BLaER1 treated with 17β-estradiol and CSF1 and Interleukin-3, amounts not matched to agents 10 nM and 100 nM (cell line): ENCODE data around the gene FBL.
"Not testable (repeated sequence)": the region's sequence is repeated elsewhere in the genome, so short reads cannot be mapped to it uniquely, and the experiment has no call there.

Experiments
- H3K27ac ChIP-seq, 11 experiments: shearing (Covaris generic); formaldehyde crosslinking; 2 replicates each; pipeline ENCODE4 v1.8.1; 2022
- H3K27me3 ChIP-seq, 11 experiments: shearing (Covaris generic); formaldehyde crosslinking; 2 replicates each; pipeline ENCODE4 v1.8.1; 2022
- H3K36me3 ChIP-seq, 11 experiments: shearing (Covaris generic); formaldehyde crosslinking; 2 replicates each; pipeline ENCODE4 v1.8.1; 2022
- H3K4me1 ChIP-seq, 10 experiments: shearing (Covaris generic); formaldehyde crosslinking; 2 replicates each; pipeline ENCODE4 v1.8.1; 2022
- H3K4me2 ChIP-seq, 11 experiments: shearing (Covaris generic); formaldehyde crosslinking; 2 replicates each; pipeline ENCODE4 v1.8.1; 2022
- H3K4me3 ChIP-seq, 10 experiments: shearing (Covaris generic); formaldehyde crosslinking; 2 replicates each; pipeline ENCODE4 v1.8.1; 2022
- H3K9ac ChIP-seq, 11 experiments: shearing (Covaris generic); formaldehyde crosslinking; 2 replicates each; pipeline ENCODE4 v1.8.1; 2022
- H3K9me3 ChIP-seq, 11 experiments: shearing (Covaris generic); formaldehyde crosslinking; replicated peaks in 1 of 11; 2 replicates each; pipeline ENCODE4 v1.8.1; 2022
- H4K20me1 ChIP-seq, 11 experiments: shearing (Covaris generic); formaldehyde crosslinking; 2 replicates each; pipeline ENCODE4 v1.8.1; 2022
- Cebpa-rat ChIP-seq, 11 experiments: shearing (Covaris generic); IDR thresholded peaks; 2 replicates each; pipeline ENCODE4 v1.8.1; 2022

FBL gene

DNA sequence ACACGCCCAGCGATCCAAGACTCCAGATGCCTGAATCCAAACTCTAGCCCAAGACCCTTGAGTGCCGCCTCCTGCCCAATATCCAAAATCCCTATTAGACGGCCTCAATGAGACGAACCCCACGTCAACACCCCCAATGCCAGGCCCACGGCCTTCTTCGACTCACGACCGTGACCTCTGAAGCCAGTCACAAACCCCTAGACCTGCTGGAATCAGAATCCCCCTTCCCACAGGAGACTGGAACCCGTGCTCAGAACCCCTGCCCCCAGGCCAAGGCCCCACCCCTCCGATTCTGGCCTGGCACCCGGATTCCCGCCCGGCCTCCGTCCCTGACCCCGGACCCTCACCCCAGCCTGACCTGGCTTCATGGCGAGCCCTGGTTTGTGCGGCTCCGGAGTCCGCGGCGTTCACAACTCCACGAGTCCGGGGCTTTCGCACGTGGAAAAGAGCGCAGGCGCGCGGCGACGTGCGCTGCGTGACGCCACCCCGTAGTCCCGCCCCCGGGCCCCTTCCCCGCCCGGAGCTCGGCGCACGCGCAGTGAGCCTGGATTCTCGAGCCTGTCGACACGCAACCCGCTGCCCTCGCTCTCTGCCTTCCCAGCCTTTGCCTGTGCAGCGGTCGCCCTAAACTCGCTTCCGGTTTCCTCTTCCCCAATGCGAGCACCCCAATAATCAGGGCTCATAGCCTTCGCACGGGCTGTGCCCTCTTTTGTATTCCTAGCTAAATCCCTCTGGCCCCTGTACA, at the start of gene FBL:
FBL (minus strand) TSS at position 447 of the 745 bp plus-strand sequence; CDS start at position 368, 79 bp downstream.
- H3K4me2 ChIP-seq: peak within 1 kb of the TSS; percentile 87 to 98 (median 95)
- peak within 1 kb of the TSS; percentile 59 to 88 (median 82); a peak in 21 of 22 replicates for H3K27ac ChIP-seq
- H3K36me3 ChIP-seq: peaks cover 0 to 12% (median 4%) of the 10 kb centered on the region in 11 experiments; a peak in 15 of 22 replicates
- H3K9ac ChIP-seq: peak within 1 kb of the TSS; percentile 84 to 97 (median 90)
- H4K20me1 ChIP-seq: peaks cover 7 to 50% (median 46%) of the 10 kb centered on the region in 11 experiments; a peak in 21 of 22 replicates
- H3K4me1 ChIP-seq: peaks cover 39 to 51% (median 46%) of the 10 kb centered on the region in 10 experiments
- no peaks in the 10 kb centered on the region for H3K27me3 ChIP-seq
- no peaks in the 10 kb centered on the region for H3K9me3 ChIP-seq
- TF ChIP-seq Cebpa-rat (IDR thresholded peaks at IDR 0.05): no peak
- H3K4me3 ChIP-seq: peak within 1 kb of the TSS; percentile 69 to 99 (median 92)

DNA sequence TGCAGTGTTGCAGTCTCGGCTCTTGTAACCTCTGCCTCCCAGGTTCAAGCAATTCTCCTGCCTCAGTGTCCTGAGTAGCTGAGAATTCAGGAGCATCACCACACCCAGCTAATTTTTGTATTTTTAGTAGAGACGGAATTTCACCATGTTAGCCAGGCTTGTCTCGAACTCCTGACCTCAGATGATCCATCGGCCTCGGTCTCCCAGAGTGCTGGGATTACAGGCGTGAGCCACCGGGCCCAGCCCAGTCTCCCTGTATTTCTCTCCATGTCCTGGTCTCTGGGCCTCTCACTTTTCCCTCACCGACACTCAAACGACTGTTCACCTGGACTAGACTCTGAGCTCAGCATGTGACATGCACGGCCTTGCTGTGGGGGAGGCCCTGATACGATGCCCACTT, 48.9 kb upstream of the FBL start:
- H3K27ac ChIP-seq, H3K27me3 ChIP-seq, H3K9ac ChIP-seq, H3K4me3 ChIP-seq, H3K4me1 ChIP-seq, H3K4me2 ChIP-seq, H3K9me3 ChIP-seq: not testable (repeated sequence)
- Histone ChIP-seq H4K20me1 (peaks cover 0 to 11% (median 0%) of the 10 kb centered on the region in 11 experiments; a peak in 3 of 22 replicates), H3K36me3 (peaks cover 0 to 36% (median 0%) of the 10 kb centered on the region in 11 experiments; a peak in 6 of 22 replicates)

DNA sequence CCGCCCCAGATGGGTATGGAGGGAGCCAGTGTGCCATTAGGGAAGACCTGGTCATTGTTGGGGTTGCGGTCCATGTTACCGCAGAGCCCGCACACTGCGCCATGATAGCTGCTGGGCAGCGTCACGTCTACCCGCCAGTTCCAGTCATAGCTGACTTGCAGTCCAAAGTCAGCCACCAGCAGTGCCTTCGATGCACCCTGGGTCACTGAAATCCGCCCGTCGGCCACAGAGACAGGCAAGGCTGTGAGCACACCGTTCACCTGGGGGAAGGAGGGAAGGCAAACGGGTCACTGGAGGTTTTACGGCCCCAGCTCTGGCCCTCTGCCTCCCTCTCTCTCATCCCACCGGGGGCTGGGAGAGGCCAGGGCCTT, 48.0 kb upstream of the FBL start:
- H3K9ac ChIP-seq, H3K27ac ChIP-seq, H3K4me2 ChIP-seq, H3K4me1 ChIP-seq, H3K27me3 ChIP-seq, H3K9me3 ChIP-seq, H3K4me3 ChIP-seq: not testable (repeated sequence)
- H4K20me1 ChIP-seq: peaks cover 0 to 11% (median 0%) of the 10 kb centered on the region in 11 experiments; a peak in 3 of 22 replicates
- H3K36me3 ChIP-seq: peaks cover 0 to 41% (median 0%) of the 10 kb centered on the region in 11 experiments; a peak in 6 of 22 replicates

DNA sequence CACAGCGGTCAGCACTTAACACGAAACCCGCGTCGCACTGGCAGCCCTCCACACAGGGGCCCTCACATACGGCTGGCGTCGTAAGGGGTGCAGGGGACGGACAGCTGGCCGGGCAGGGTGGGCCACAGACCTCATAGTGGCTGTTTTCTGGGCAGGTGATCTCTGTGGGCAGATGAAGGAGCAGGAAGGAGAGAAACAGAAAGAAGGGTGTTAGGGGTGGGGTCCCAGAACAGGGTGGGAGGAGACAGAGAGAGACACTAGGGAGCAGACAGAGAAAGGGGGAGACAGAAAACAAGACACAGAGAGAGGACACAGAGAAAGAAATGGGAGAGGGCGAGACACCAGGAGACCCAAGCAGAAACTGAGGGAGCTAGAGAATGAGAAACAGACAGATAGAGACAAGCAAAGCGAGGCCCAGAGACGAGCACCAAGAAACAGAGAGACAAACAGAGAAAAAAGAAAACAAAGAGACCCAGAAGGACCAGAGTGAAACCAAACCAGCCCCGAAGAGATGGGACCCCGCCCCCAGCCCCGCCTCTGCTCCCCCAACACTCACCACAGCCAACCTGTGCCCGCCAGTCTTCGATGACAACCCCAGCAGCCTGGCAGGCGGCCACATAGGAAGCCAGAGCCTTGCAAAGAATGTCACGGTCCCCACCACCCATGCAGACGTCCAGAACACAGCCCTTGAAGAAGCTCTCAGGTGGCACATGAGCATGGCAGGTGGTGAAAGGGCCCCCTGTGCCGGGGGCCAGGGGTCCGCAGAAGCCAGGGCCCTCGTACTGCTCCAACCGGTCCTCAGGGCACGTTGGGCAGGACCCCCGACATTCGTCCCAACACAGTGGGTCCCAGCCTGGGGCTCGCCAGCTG, 47.4 kb upstream of the FBL start:
- Histone ChIP-seq H4K20me1 (peaks cover 0 to 11% (median 0%) of the 10 kb centered on the region in 11 experiments; a peak in 3 of 22 replicates), H3K9ac (0 out of 22 replicates have a peak overlapping the region, but pooled peaks of 2 of the 11 experiments have one; percentile 8 to 30), H3K4me2 (0 out of 22 replicates have a peak overlapping the region, but pooled peaks of 1 of the 11 experiments have one; percentile 19), H3K36me3 (peaks cover 0 to 41% (median 0%) of the 10 kb centered on the region in 11 experiments; a peak in 6 of 22 replicates)
- not testable (repeated sequence) for H3K4me1 ChIP-seq, H3K4me3 ChIP-seq, H3K27me3 ChIP-seq, H3K27ac ChIP-seq, H3K9me3 ChIP-seq

DNA sequence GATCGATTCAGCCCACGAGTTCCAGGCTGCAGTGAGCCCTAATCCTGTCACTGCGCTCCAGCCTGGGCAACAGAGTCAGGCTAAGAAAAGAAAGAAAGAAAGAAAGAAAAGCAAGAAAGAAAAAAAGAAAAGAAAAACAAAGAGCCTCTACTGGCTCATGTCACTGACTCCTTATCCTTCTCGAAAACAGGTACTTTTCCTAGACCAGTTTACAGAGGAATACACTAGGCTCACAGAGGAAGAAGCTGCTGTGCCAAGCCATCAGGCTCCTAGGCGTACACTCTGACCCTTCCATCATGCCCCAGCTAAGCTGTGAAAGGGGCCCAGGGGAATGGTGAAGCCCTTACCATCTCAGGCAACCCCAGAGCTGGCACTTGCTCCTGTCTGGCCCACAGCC, 46.3 kb upstream of the FBL start:
- Histone ChIP-seq H4K20me1 (peaks cover 0 to 11% (median 0%) of the 10 kb centered on the region in 11 experiments; a peak in 3 of 22 replicates), H3K36me3 (peaks cover 0 to 41% (median 0%) of the 10 kb centered on the region in 11 experiments; a peak in 6 of 22 replicates)
- not testable (repeated sequence) for H3K4me1 ChIP-seq, H3K27me3 ChIP-seq, H3K4me3 ChIP-seq, H3K9me3 ChIP-seq, H3K4me2 ChIP-seq, H3K27ac ChIP-seq, H3K9ac ChIP-seq

DNA sequence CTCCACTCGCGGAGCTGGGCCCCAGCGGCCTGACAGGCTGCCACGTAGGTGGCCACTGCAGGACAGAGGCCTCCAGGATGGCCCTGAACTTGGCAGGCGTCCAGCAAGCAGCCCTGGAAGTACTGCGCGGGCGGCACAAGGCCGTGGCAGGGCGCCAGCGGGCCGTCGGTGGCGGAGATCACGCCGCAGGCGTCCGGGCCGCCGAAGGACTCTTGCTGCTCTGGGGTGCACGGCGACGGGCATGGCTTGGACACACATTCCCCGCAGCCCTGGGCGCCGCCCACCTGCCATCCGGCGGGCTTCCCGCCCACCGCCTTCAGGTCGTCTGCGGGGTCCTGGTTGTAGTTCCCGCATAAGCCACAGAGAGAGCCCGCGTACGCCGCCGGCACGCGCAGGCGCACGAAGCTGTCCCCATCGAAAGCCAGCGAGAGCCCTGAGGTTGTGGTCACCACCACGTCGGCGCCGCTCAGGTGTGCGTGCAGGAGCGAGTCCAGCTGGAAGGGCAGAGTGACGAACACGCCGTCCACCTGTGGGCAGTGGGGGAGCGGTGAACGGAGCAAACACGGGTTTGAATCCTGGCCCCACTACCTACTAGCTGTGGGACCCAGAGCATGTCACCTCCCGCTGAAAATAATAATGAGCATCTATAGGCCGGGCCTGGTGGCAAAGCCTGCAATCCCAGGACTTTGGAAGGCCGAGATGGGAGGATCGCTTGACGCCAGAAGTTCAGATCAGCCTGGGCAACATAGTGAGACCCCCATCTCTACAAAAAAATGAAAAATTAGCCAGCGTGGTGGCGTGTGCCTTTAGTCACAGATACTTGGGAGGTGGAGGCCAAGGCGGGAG, 45.7 kb upstream of the FBL start:
- H3K4me2 ChIP-seq, H3K27me3 ChIP-seq, H3K4me3 ChIP-seq, H3K9me3 ChIP-seq, H3K9ac ChIP-seq, H3K27ac ChIP-seq, H3K4me1 ChIP-seq: not testable (repeated sequence)
- Histone ChIP-seq H4K20me1 (peaks cover 0 to 11% (median 0%) of the 10 kb centered on the region in 11 experiments; a peak in 3 of 22 replicates), H3K36me3 (peaks cover 0 to 41% (median 0%) of the 10 kb centered on the region in 11 experiments; a peak in 6 of 22 replicates)

DNA sequence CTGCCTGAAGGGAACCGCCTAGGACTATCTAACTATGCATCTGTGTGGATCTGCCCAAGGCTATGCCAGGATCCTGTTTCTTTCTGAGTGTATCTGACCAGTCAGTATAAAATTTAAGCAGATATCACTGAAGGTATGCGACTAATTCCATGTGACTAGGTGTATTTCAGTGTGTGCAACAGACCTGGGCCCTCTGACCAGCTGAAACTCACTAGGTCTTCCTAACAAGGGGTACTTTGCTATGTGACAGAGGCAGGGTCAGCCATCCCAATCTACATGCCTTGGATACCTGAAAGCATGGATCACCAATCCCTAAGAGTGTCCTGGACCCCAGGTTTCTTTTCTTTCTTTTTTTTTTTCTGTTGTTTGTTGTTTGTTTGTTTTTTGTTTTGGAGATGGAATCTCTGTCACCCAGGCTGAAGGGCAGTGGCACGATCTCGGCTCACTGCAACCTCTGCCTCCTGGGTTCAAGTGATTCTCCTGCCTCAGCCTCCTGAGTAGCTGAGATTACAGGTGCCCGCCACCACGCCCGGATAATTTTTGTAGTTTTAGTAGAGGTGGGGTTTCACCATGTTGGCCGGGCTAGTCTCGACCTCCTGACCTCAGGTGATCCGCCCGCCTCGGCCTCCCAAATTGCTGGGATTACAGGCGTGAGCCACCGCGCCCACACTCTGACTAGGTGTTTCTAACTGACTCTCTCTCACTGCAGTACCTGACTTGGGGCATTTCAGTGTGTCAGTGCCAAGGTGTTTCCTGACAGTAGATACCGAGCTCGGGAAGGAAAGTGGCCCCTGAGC, 44.8 kb upstream of the FBL start:
- H4K20me1 ChIP-seq: peaks cover 0 to 11% (median 0%) of the 10 kb centered on the region in 11 experiments; a peak in 3 of 22 replicates
- TF ChIP-seq Cebpa-rat (IDR thresholded peaks at IDR 0.05): no peak
- H3K9ac ChIP-seq: no peak overlapping the region
- no peaks in the 10 kb centered on the region for H3K4me1 ChIP-seq
- no peak overlapping the region for H3K4me3 ChIP-seq
- H3K9me3 ChIP-seq: no peaks in the 10 kb centered on the region
- H3K27me3 ChIP-seq: no peaks in the 10 kb centered on the region
- no peak overlapping the region for H3K4me2 ChIP-seq
- no peak overlapping the region for H3K27ac ChIP-seq
- H3K36me3 ChIP-seq: peaks cover 0 to 44% (median 0%) of the 10 kb centered on the region in 11 experiments; a peak in 6 of 22 replicates

DNA sequence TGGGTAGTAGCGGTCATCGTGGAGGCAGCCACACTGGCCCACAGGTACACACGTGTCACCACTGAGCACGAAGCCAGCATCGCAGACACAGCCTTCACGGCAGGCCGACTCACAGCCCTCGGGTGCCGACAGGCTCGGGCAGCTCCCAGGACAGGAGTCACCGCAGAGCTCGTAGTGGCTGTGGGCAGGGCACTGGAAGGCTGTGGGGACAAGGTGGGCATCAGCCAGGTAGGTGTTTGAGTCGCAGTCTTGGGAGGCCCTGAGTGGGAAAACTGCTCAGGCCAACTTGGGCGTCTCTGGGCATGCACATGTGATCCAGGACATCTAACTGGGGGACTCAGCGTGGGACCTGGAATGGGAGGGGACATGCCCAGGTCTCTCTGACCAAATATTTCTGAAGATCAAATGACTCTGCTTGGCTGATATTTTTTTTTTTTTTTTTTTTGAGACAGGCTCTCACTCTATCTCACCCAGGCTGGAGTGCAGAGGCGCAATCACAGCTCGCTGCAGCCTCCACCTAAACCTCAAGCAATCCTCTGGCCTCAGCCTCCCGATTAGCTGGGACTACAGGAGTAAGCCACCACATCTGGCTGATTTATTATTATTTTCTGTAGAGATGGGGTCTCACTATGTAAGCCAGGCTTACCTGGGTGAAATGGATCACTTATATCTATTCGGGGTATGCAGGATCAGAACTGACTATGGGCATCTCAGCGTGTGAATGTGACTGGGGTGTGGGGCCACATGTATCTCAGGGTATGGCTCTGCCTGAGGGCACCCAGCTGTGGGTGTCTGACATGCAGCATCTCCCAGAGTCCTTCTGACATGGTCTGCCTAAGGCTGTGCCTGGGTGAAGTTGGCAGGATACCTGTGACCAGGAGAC, 43.9 kb upstream of the FBL start:
- not testable (repeated sequence) for H3K27me3 ChIP-seq, H3K9me3 ChIP-seq, H3K9ac ChIP-seq, H3K27ac ChIP-seq, H3K4me1 ChIP-seq, H3K4me3 ChIP-seq, H3K4me2 ChIP-seq
- H3K36me3 ChIP-seq: peaks cover 0 to 46% (median 0%) of the 10 kb centered on the region in 11 experiments; a peak in 6 of 22 replicates
- H4K20me1 ChIP-seq: peaks cover 0 to 11% (median 0%) of the 10 kb centered on the region in 11 experiments; a peak in 3 of 22 replicates

DNA sequence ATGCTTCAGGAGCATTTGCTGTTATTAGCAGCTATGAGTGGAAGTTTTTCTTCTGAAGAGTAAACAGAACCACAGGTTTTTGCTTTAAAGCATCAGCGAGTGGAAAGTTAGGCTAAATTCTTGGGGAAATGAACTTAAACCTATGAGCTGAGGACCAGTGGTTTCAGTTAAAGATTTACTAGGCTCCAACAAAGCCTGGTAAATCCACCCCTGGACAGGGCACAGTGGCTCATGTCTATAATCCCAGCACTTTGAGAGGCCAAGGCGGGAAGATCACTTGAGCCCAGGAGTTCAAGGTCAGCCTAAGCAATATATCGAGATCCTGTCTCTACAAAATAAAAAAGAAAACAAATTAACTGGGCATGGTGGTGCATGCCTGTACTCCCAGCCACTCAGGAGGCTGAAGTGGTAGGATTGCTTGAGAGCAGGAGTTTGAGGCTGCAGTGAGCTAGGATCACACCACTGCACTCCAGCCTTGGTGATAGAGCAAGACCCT, 41.3 kb upstream of the FBL start:
- not testable (repeated sequence) for H3K27ac ChIP-seq, H3K4me3 ChIP-seq, H3K4me1 ChIP-seq, H3K4me2 ChIP-seq, H3K9ac ChIP-seq, H3K9me3 ChIP-seq, H3K27me3 ChIP-seq
- Histone ChIP-seq H3K36me3 (peaks cover 0 to 33% (median 0%) of the 10 kb centered on the region in 11 experiments; a peak in 6 of 22 replicates), H4K20me1 (peaks cover 0 to 11% (median 0%) of the 10 kb centered on the region in 11 experiments; a peak in 3 of 22 replicates)

DNA sequence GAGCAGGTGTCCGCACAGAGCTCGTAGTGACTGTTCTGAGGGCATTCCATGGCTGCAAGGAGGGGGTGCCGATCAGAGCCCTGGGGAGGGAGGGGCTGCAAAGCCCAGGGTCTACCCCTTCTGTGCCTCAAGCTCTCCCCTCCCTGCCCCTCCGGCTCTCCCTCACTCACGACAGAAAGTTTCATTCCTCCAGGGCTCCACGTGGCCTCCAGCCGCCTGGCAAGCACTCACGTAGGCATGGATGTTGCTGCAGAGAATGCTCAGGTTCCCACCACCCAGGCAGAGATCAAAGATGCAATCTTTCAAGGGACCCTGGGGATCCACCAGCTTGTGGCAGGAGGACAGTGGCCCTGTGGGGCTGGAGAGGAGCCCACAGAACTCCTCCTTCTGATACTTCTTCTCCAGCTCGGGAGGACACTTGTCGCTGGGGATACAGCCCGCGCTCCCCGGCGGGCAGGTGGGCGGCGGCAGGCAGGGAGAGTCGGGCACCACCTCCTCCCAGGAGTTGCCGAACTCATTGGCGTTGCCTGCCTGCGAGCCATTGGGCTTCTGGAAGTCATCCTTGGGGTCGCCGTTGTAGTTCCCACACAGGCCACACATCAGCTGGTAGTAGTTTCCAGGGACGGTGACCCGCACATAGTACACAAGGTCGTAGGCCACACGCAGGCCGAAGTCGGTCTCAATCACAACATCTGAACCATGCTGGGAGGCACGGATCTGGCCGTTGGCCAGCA, 39.8 kb upstream of the FBL start:
- H3K4me3 ChIP-seq, H3K4me1 ChIP-seq, H4K20me1 ChIP-seq, H3K27ac ChIP-seq, H3K4me2 ChIP-seq, H3K9ac ChIP-seq, H3K9me3 ChIP-seq, H3K27me3 ChIP-seq: not testable (repeated sequence)
- peaks cover 0 to 18% (median 0%) of the 10 kb centered on the region in 11 experiments; a peak in 5 of 22 replicates for H3K36me3 ChIP-seq
